SK-N-SH treated with all-trans-retinoic acid at 6 μM for 48 hours (cell line): Measurements from ENCODE around the gene TMC7.

ENCODE experiments used
- ATAC-seq: fragments of 200-7000 bp; cut with Tn5 transposase; 3 replicates; pipeline ENCODE4 v1.9.1; 2020; ENCODE audit warnings: mild to moderate bottlenecking, moderate library complexity
- ARNTL ChIP-seq: fragments of 450-650 bp; formaldehyde crosslinking; IDR thresholded peaks from 2 replicates; pipeline ENCODE4 v1.5.0; 2020; ENCODE audit warnings: low read depth, mild to moderate bottlenecking, moderate library complexity, borderline replicate concordance
- BACH2 ChIP-seq: fragments of 250-450 bp; sonication (Bioruptor Pico); IDR thresholded peaks from 2 replicates; pipeline ENCODE4 v1.9.0; 2021; ENCODE audit warnings: mild to moderate bottlenecking, borderline replicate concordance
- CREB5 ChIP-seq: fragments of 250-450 bp; sonication (Bioruptor Pico); IDR thresholded peaks from 2 replicates; pipeline ENCODE4 v1.5.1; 2020; ENCODE audit warnings: low read depth, mild to moderate bottlenecking, moderate library complexity
- CSDC2 ChIP-seq: fragments of 250-450 bp; sonication (Bioruptor Pico); IDR thresholded peaks from 2 replicates; pipeline ENCODE4 v1.5.0; 2020; ENCODE audit warnings: mild to moderate bottlenecking, moderate library complexity
- CSRNP3 ChIP-seq: fragments of 250-450 bp; sonication (Bioruptor Pico); IDR thresholded peaks from 2 replicates; pipeline ENCODE4 v1.5.1; 2021; ENCODE audit warnings: mild to moderate bottlenecking, moderate library complexity
- ESRRG ChIP-seq: fragments of 250-450 bp; sonication (Bioruptor Pico); IDR thresholded peaks from 2 replicates; pipeline ENCODE4 v1.6.1; 2021; ENCODE audit warnings: mild to moderate bottlenecking
- ISL1 ChIP-seq: fragments of 250-450 bp; sonication (Bioruptor Pico); IDR thresholded peaks from 2 replicates; pipeline ENCODE4 v2.1.2; 2022; ENCODE audit warnings: mild to moderate bottlenecking, moderate library complexity
- OSR1 ChIP-seq: fragments of 250-450 bp; sonication (Bioruptor Pico); IDR thresholded peaks from 2 replicates; pipeline ENCODE4 v1.8.0; 2022; ENCODE audit warnings: moderate library complexity, mild to moderate bottlenecking, inconsistent platforms
- PATZ1 ChIP-seq: fragments of 250-450 bp; sonication (Bioruptor Pico); IDR thresholded peaks from 2 replicates; pipeline ENCODE4 v1.8.0; 2020; ENCODE audit warnings: mild to moderate bottlenecking, moderate library complexity, borderline replicate concordance
- POU6F1 ChIP-seq: fragments of 250-450 bp; sonication (Bioruptor Pico); IDR thresholded peaks from 2 replicates; pipeline ENCODE4 v1.8.0; 2021; ENCODE audit warnings: low read depth, mild to moderate bottlenecking, moderate library complexity, borderline replicate concordance
- PPARA ChIP-seq: fragments of 250-450 bp; sonication (Bioruptor Pico); IDR thresholded peaks from 2 replicates; pipeline ENCODE4 v1.5.0; 2020; ENCODE audit warnings: mild to moderate bottlenecking, borderline replicate concordance
- RARB ChIP-seq: fragments of 250-450 bp; sonication (Bioruptor Pico); IDR thresholded peaks from 2 replicates; pipeline ENCODE4 v1.8.0; 2021; ENCODE audit warnings: mild to moderate bottlenecking, moderate library complexity
- SNAI2 ChIP-seq: fragments of 250-450 bp; sonication (Bioruptor Pico); IDR thresholded peaks from 2 replicates; pipeline ENCODE4 v1.5.0; 2020; ENCODE audit warnings: mild to moderate bottlenecking, moderate library complexity
- TCF4 ChIP-seq: fragments of 250-450 bp; sonication (Bioruptor Pico); IDR thresholded peaks from 2 replicates; pipeline ENCODE4 v1.8.0; 2021; ENCODE audit warnings: mild to moderate bottlenecking, moderate library complexity, borderline replicate concordance
- TSHZ2 ChIP-seq: fragments of 250-450 bp; sonication (Bioruptor Pico); IDR thresholded peaks from 2 replicates; pipeline ENCODE4 v1.5.0; 2020; ENCODE audit warnings: mild to moderate bottlenecking, moderate library complexity
- ZC3H10 ChIP-seq: fragments of 250-450 bp; sonication (Bioruptor Pico); IDR thresholded peaks from 2 replicates; pipeline ENCODE4 v1.5.1; 2021; ENCODE audit warnings: mild to moderate bottlenecking, moderate library complexity
- ZFP30 ChIP-seq: fragments of 450-650 bp; formaldehyde crosslinking; IDR thresholded peaks from 2 replicates; pipeline ENCODE4 v1.5.0; 2022; ENCODE audit warnings: mild to moderate bottlenecking, moderate library complexity
- ZNF565 ChIP-seq: fragments of 450-650 bp; formaldehyde crosslinking; conservative IDR thresholded peaks from 2 replicates; pipeline ENCODE4 v1.5.0; 2020; ENCODE audit warnings: low read depth, mild to moderate bottlenecking, moderate library complexity
- ZNF70 ChIP-seq: fragments of 450-650 bp; formaldehyde crosslinking; IDR thresholded peaks from 2 replicates; pipeline ENCODE4 v1.5.0; 2020; ENCODE audit warnings: mild to moderate bottlenecking, moderate library complexity
- ZNF8 ChIP-seq: fragments of 450-650 bp; formaldehyde crosslinking; IDR thresholded peaks from 2 replicates; pipeline ENCODE4 v1.5.0; 2020; ENCODE audit warnings: mild to moderate bottlenecking, moderate library complexity

TMC7 gene

GRCh38 chr16:19044769-19045168, 61.0 kb downstream of the TMC7 start:
- no peak for TF ChIP-seq BACH2
- TF ChIP-seq ZNF565: no peak
- TF ChIP-seq SNAI2 (CRISPR knock-in tag): no peak
- TF ChIP-seq RARB (CRISPR knock-in tag): no peak
- TF ChIP-seq TCF4 (CRISPR knock-in tag): no peak
- no peak for TF ChIP-seq ZFP30 (CRISPR knock-in tag)
- TF ChIP-seq CREB5 (CRISPR knock-in tag): no peak
- TF ChIP-seq ARNTL (CRISPR knock-in tag): no peak
- no peak for TF ChIP-seq ZNF8 (CRISPR knock-in tag)
- TF ChIP-seq POU6F1: no peak
- no peak for TF ChIP-seq CSDC2 (CRISPR knock-in tag)
- no peak for TF ChIP-seq TSHZ2 (CRISPR knock-in tag)
- TF ChIP-seq ISL1 (CRISPR knock-in tag): no peak
- no peak for TF ChIP-seq OSR1 (CRISPR knock-in tag)
- no peak for TF ChIP-seq CSRNP3 (CRISPR knock-in tag)
- TF ChIP-seq ESRRG (CRISPR knock-in tag): no peak
- TF ChIP-seq ZNF70 (CRISPR knock-in tag): no peak
- TF ChIP-seq PATZ1 (CRISPR knock-in tag): no peak
- ATAC-seq: no peak

- no peak for ATAC-seq
- TF ChIP-seq CREB5 (CRISPR knock-in tag) (no peak), ZNF70 (CRISPR knock-in tag) (no peak), OSR1 (CRISPR knock-in tag) (no peak), PPARA (CRISPR knock-in tag) (no peak), PATZ1 (CRISPR knock-in tag) (no peak), ZNF8 (CRISPR knock-in tag) (no peak), SNAI2 (CRISPR knock-in tag) (no peak), CSDC2 (CRISPR knock-in tag) (no peak), ESRRG (CRISPR knock-in tag) (no peak), ZC3H10 (CRISPR knock-in tag) (no peak), CSRNP3 (CRISPR knock-in tag) (no peak), ARNTL (CRISPR knock-in tag) (no peak)
These were observed 62.3 kb downstream of the TMC7 start for GRCh38 chr16:19046062-19046461.
